HG02571 (cell line): Measurements from ENCODE around the gene PROX2.
A peak's percentile ranks its signal among the peaks of the same experiment; 100 is the strongest.

Experiments used
- ATAC-seq: cut with Tn5 transposase; IDR thresholded peaks from one replicate; pipeline ENCODE4 v1.9.1; 2021; ENCODE audit warnings: mild to moderate bottlenecking, moderate library complexity; ENCODE audit not compliant: unreplicated experiment

Gene PROX2

GRCh38 chr14:74881431-74882102, 5.6 kb upstream of the PROX2 start, which contains the start of gene DLST:
TSS of gene DLST (plus strand) at chr14:74881916. CDS start at chr14:74881954, 38 bp downstream.
- ATAC-seq = peak; percentile 92

GRCh38 chr14:74879427-74880182, 3.7 kb upstream of the PROX2 start:
- no peak for ATAC-seq

GRCh38 chr14:74875204-74875603, 741 bp downstream of the PROX2 start:
- no peak for ATAC-seq

GRCh38 chr14:74871819-74872218, 4.1 kb downstream of the PROX2 start:
- ATAC-seq = no peak

GRCh38 chr14:74868739-74869138, 7.2 kb downstream of the PROX2 start:
- ATAC-seq = no peak

GRCh38 chr14:74867673-74868072, 8.3 kb downstream of the PROX2 start:
- no peak for ATAC-seq

GRCh38 chr14:74866708-74867389, 9.1 kb downstream of the PROX2 start:
- ATAC-seq = no peak

GRCh38 chr14:74865156-74865555, 10.8 kb downstream of the PROX2 start:
- no peak for ATAC-seq

- ATAC-seq = no peak
These were observed 11.7 kb downstream of the PROX2 start for GRCh38 chr14:74864198-74864597.

GRCh38 chr14:74863274-74863673, 12.7 kb downstream of the PROX2 start:
- ATAC-seq = no peak

- ATAC-seq = no peak
These were observed 14.2 kb downstream of the PROX2 start for GRCh38 chr14:74861734-74862090.

- no peak for ATAC-seq
These were observed 14.8 kb downstream of the PROX2 start for GRCh38 chr14:74860899-74861733.

- ATAC-seq = no peak
These were observed 16.0 kb downstream of the PROX2 start for GRCh38 chr14:74859757-74860552.

GRCh38 chr14:74858022-74858421, 17.9 kb downstream of the PROX2 start:
- no peak for ATAC-seq

- ATAC-seq = no peak
These were observed 19.6 kb downstream of the PROX2 start for GRCh38 chr14:74856366-74856765.

GRCh38 chr14:74855945-74856344, 20.0 kb downstream of the PROX2 start:
- no peak for ATAC-seq

- no peak for ATAC-seq
These were observed 20.9 kb downstream of the PROX2 start for GRCh38 chr14:74855021-74855420.

- no peak for ATAC-seq
These were observed 22.4 kb downstream of the PROX2 start for GRCh38 chr14:74853581-74853980.

- no peak for ATAC-seq
These were observed 22.9 kb downstream of the PROX2 start for GRCh38 chr14:74852922-74853530.

GRCh38 chr14:74848768-74849167, 27.2 kb downstream of the PROX2 start:
- no peak for ATAC-seq
